NT2/D1 (cell line): ENCODE results near the gene CASTOR1.

Experiments
- YY1 ChIP-seq: IDR thresholded peaks from 2 replicates; pipeline ENCODE4 v1.6.1; 2011; ENCODE audit not compliant: insufficient read length, insufficient read depth
- ZNF274 ChIP-seq: IDR thresholded peaks from 2 replicates; pipeline ENCODE4 v1.6.1; 2011; ENCODE audit warnings: mild to moderate bottlenecking, low read depth, low read length

DNA sequence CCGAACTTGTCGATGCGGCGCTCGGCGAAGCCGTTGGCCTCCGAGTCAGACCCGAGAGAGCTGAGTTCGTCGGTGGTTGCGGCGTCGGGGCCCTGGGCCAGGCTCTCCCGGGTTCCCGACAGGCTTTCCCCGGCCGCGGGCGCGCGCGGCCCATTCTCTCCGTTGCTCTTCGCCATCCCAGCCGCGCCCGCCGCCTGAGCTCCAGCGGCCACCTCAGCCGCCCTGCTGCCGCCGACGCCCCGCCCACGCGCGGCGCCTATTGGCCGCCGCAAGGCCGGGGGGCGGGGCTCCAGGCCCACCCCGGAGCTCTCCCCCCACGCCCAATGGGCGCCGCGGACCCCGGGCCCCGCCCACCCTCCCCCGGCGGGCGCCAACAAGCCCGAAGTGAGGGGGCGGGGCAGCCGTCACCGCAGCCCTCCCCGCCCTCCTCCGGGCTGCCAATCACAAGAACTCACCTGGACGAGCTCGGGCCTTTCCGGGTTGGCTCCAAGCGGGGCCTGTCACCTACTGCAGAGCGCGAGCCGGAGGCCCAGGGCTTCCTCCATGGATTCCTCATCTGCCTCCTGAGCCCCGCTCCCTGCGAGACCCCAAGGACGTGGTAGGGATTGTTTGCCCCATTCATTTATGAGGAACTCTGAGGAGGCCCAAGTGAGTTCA, 37.5 kb upstream of the CASTOR1 start, which contains the start of gene TBC1D10A:
- TF ChIP-seq YY1 (no peak), ZNF274 (no peak)
